IMR-90 (cell line): ENCODE data around the gene IFIT1B. TPM values are rescaled to one million over a fixed set of nuclear protein-coding genes. Genes with fewer than 3 reads are reported as not detected.

ENCODE experiments used
- ATAC-seq: fragments of 200-7000 bp; cut with Tn5 transposase; 2 replicates; pipeline ENCODE4 v1.9.1; 2020; ENCODE audit warnings: low read depth, mild to moderate bottlenecking, moderate library complexity
- BruUV-seq: library from RNA; stranded (reverse); fragments of 400-500 nt; replicated peaks from 2 replicates; lab custom pipeline; 2021; lab: Mats Ljungman, UMichigan
- CTCF ChIA-PET: fragments of 300-600 bp; formaldehyde crosslinking; extraction: SDS; loops from one replicate; lab custom pipeline; 2021; ENCODE audit warnings: antibody characterized with exemption; lab: Yijun Ruan, JAX
- POLR2A ChIA-PET: fragments of 300-600 bp; sonication (Branson Sonifier 250); formaldehyde crosslinking; loops from one replicate; lab custom pipeline; 2022; ENCODE audit warnings: antibody characterized with exemption; ENCODE audit not compliant: unreplicated experiment; lab: Charles Lee
- DNase-seq: peaks from one replicate; pipeline ENCODE4 v3.0.0; 2013
- H2AFZ ChIP-seq: replicated peaks from 2 replicates; pipeline ENCODE3; 2013; ENCODE audit warnings: low read length, mild to moderate bottlenecking; ENCODE audit not compliant: poor library complexity
- H2AK5ac ChIP-seq: 2 replicates; pipeline ENCODE4 v1.6.1; 2013; ENCODE audit warnings: low read depth, low read length, inconsistent platforms
- H2AK9ac ChIP-seq: replicated peaks from 2 replicates; pipeline ENCODE3; 2013; ENCODE audit warnings: mild to moderate bottlenecking, low read depth, low read length, moderate library complexity; ENCODE audit not compliant: poor library complexity
- H2BK120ac ChIP-seq: 2 replicates; pipeline ENCODE4 v1.6.1; 2013; ENCODE audit warnings: low read depth, low read length, inconsistent platforms
- H2BK15ac ChIP-seq: 3 replicates; pipeline ENCODE4 v1.6.1; 2013; ENCODE audit warnings: low read depth, low read length, inconsistent platforms
- H2BK20ac ChIP-seq: 2 replicates; pipeline ENCODE4 v1.6.1; 2013; ENCODE audit warnings: low read depth, mild to moderate bottlenecking, inconsistent platforms, low read length, moderate library complexity
- H2BK5ac ChIP-seq: 2 replicates; pipeline ENCODE4 v1.6.1; 2013; ENCODE audit warnings: mild to moderate bottlenecking, low read depth, low read length, inconsistent platforms; ENCODE audit not compliant: poor library complexity, severe bottlenecking
- H3K14ac ChIP-seq: replicated peaks from 2 replicates; pipeline ENCODE4 v1.6.1; 2013; ENCODE audit warnings: low read depth, low read length, inconsistent platforms
- H3K18ac ChIP-seq: 2 replicates; pipeline ENCODE4 v1.6.1; 2013; ENCODE audit warnings: low read depth, low read length, control low read depth
- H3K23ac ChIP-seq: 2 replicates; pipeline ENCODE4 v1.6.1; 2013; ENCODE audit warnings: low read depth, low read length, inconsistent platforms
- H3K27ac ChIP-seq: 2 replicates; pipeline ENCODE4 v1.5.1; 2013; ENCODE audit warnings: mild to moderate bottlenecking, control low read depth, low read length; ENCODE audit not compliant: insufficient read depth
- H3K27me3 ChIP-seq: 2 replicates; pipeline ENCODE4 v1.6.1; 2013; ENCODE audit warnings: low read length; ENCODE audit not compliant: control insufficient read depth, insufficient read depth
- H3K36me3 ChIP-seq: 2 replicates; pipeline ENCODE4 v1.6.1; 2013; ENCODE audit warnings: low read length, mixed read lengths; ENCODE audit not compliant: control insufficient read depth, insufficient read depth
- H3K4ac ChIP-seq: 2 replicates; pipeline ENCODE4 v1.6.1; 2013; ENCODE audit warnings: low read depth, low read length, inconsistent platforms
- H3K4me1 ChIP-seq: 2 replicates; pipeline ENCODE4 v1.6.1; 2013; ENCODE audit warnings: low read length, mixed read lengths; ENCODE audit not compliant: control insufficient read depth, insufficient read depth
- H3K4me2 ChIP-seq: 2 replicates; pipeline ENCODE4 v1.6.1; 2013; ENCODE audit warnings: low read depth, mild to moderate bottlenecking, control low read depth, low read length, moderate library complexity
- H3K4me3 ChIP-seq: 2 replicates; pipeline ENCODE4 v1.5.1; 2013; ENCODE audit warnings: low read depth, mild to moderate bottlenecking, control low read depth, low read length, moderate library complexity; ENCODE audit not compliant: insufficient read depth
- H3K56ac ChIP-seq: 2 replicates; pipeline ENCODE4 v1.6.1; 2013; ENCODE audit warnings: low read length, inconsistent platforms; ENCODE audit not compliant: insufficient read depth; ENCODE audit errors: extremely low read depth
- H3K79me1 ChIP-seq, 2 experiments: 2 replicates each; pipeline ENCODE4 v1.6.1; 2013; ENCODE audit warnings: low read length in 2 of 2, inconsistent platforms in 1 of 2, low read depth in 1 of 2
- H3K9ac ChIP-seq: 2 replicates; pipeline ENCODE4 v1.6.1; 2013; ENCODE audit warnings: low read depth, low read length, control low read depth
- H3K9me1 ChIP-seq: 2 replicates; pipeline ENCODE4 v1.6.1; 2013; ENCODE audit warnings: low read length, inconsistent platforms; ENCODE audit not compliant: insufficient read depth
- H3K9me3 ChIP-seq: 2 replicates; pipeline ENCODE4 v1.6.1; 2013; ENCODE audit warnings: low read length; ENCODE audit not compliant: control insufficient read depth, insufficient read depth
- H4K20me1 ChIP-seq: 2 replicates; pipeline ENCODE4 v1.6.1; 2013; ENCODE audit warnings: low read length, inconsistent platforms; ENCODE audit not compliant: insufficient read depth
- H4K5ac ChIP-seq: 2 replicates; pipeline ENCODE4 v1.6.1; 2013; ENCODE audit warnings: mild to moderate bottlenecking, low read depth, low read length, control low read depth
- H4K8ac ChIP-seq, 2 experiments: 2 replicates each; pipeline ENCODE4 v1.6.1; 2013; ENCODE audit warnings: low read depth in 2 of 2, low read length in 2 of 2, control low read depth in 1 of 2, inconsistent platforms in 1 of 2
- H4K91ac ChIP-seq: 2 replicates; pipeline ENCODE4 v1.6.1; 2013; ENCODE audit warnings: low read depth, low read length, inconsistent platforms; ENCODE audit not compliant: insufficient read depth
- BHLHE40 ChIP-seq: fragments of 150-350 bp; IDR thresholded peaks from 2 replicates; pipeline ENCODE4 v1.6.1; 2016; ENCODE audit warnings: mild to moderate bottlenecking, low read depth, low read length
- CEBPB ChIP-seq: IDR thresholded peaks from 2 replicates; pipeline ENCODE4 v1.6.1; 2012; ENCODE audit warnings: low read depth, low read length, improper control_type of control experiment
- CHD1 ChIP-seq: IDR thresholded peaks from 2 replicates; pipeline ENCODE4 v1.6.1; 2012; ENCODE audit warnings: low read depth, low read length, improper control_type of control experiment
- CTCF ChIP-seq: conservative IDR thresholded peaks from 2 replicates; pipeline ENCODE4 v1.5.1; 2012; ENCODE audit warnings: mild to moderate bottlenecking, low read depth, low read length, improper control_type of control experiment
- FOS ChIP-seq: fragments of 150-350 bp; IDR thresholded peaks from 2 replicates; pipeline ENCODE4 v1.6.1; 2016; ENCODE audit warnings: low read depth, low read length
- MAFK ChIP-seq: IDR thresholded peaks from 2 replicates; pipeline ENCODE4 v1.6.1; 2012; ENCODE audit warnings: low read depth, low read length, improper control_type of control experiment
- MAZ ChIP-seq: IDR thresholded peaks from 2 replicates; pipeline ENCODE4 v1.6.1; 2012; ENCODE audit warnings: low read depth, mild to moderate bottlenecking, low read length, improper control_type of control experiment, moderate library complexity, borderline replicate concordance
- MXI1 ChIP-seq: IDR thresholded peaks from 2 replicates; pipeline ENCODE4 v1.6.1; 2012; ENCODE audit warnings: low read depth, mild to moderate bottlenecking, low read length, moderate library complexity, borderline replicate concordance
- NFE2L2 ChIP-seq: fragments of 150-350 bp; IDR thresholded peaks from 2 replicates; pipeline ENCODE4 v1.6.1; 2016; ENCODE audit warnings: low read depth, mild to moderate bottlenecking, low read length
- POLR2A ChIP-seq: IDR thresholded peaks from 2 replicates; pipeline ENCODE4 v1.6.1; 2012; ENCODE audit warnings: mild to moderate bottlenecking, low read depth, low read length
- RAD21 ChIP-seq: IDR thresholded peaks from 2 replicates; pipeline ENCODE4 v1.6.1; 2012; ENCODE audit warnings: low read length, improper control_type of control experiment
- RCOR1 ChIP-seq: IDR thresholded peaks from 2 replicates; pipeline ENCODE4 v1.6.1; 2012; ENCODE audit warnings: mild to moderate bottlenecking, low read length, improper control_type of control experiment; ENCODE audit not compliant: insufficient replicate concordance
- RFX5 ChIP-seq: IDR thresholded peaks from 2 replicates; pipeline ENCODE4 v1.8.0; 2012; ENCODE audit warnings: low read depth, mild to moderate bottlenecking, low read length, moderate library complexity
- SMC3 ChIP-seq: fragments of 150-350 bp; IDR thresholded peaks from 2 replicates; pipeline ENCODE4 v1.6.1; 2016; ENCODE audit warnings: low read depth, mild to moderate bottlenecking, antibody characterized with exemption, low read length, moderate library complexity
- USF2 ChIP-seq: fragments of 150-350 bp; IDR thresholded peaks from 2 replicates; pipeline ENCODE4 v1.6.1; 2017; ENCODE audit warnings: mild to moderate bottlenecking, antibody characterized with exemption, low read length, low read depth
- WGBS, 2 experiments: methylation state at CpG; one replicate each; pipeline versions ENCODE4 v1.1.5 to v1.1.7; 2013; ENCODE audit warnings: missing lambda C conversion rate in 2 of 2; ENCODE audit not compliant: insufficient read length in 1 of 2; ENCODE audit errors: extremely low coverage in 2 of 2; 5-methylcytosine and 5-hydroxymethylcytosine counted together
- dilution Hi-C: fragments of 300-500 bp; cut with HindIII; formaldehyde crosslinking; loops from one replicate; pipeline ENCODE4 v1.14.3; 2018; ENCODE audit warnings: low sequenced_read_pairs; ENCODE audit not compliant: unreplicated experiment
- in situ Hi-C: fragments of 300-500 bp; cut with MboI; formaldehyde crosslinking; loops from 3 replicates; pipeline ENCODE4 v1.14.3; 2019; ENCODE audit warnings: low sequenced_read_pairs, inconsistent platforms, mixed read lengths
- intact Hi-C: fragments of 100-400 bp; cut with micrococcal nuclease; formaldehyde crosslinking; loops from 2 replicates; pipeline ENCODE4 v1.10.0; 2022
- polyA plus RNA-seq, 3 experiments: library from polyadenylated mRNA; depleted of rRNA; stranded (reverse); fragments of >200 nt; gene quantifications; 2 replicates each; pipeline ENCODE4 v1.2.3, GENCODE V29; 2012; ENCODE audit warnings: low replicate concordance in 1 of 3
- total RNA-seq: library from RNA; depleted of rRNA; stranded (reverse); fragments of >200 nt; gene quantifications from 2 replicates; pipeline ENCODE4 v1.2.3, GENCODE V29; 2012
- TF ChIP-seq, protein P1 (sequence below): fragments of 150-350 bp; IDR thresholded peaks from 2 replicates; pipeline ENCODE4 v1.6.1; 2016; ENCODE audit warnings: low read depth, mild to moderate bottlenecking, low read length, moderate library complexity, borderline replicate concordance

The IFIT1B gene
- total and polyA plus RNA-seq, 2 of the 4 experiments (the other 2 are of a cell fraction), result not detected

GRCh38 chr10:89395141-89395540 is 17.3 kb downstream of the IFIT1B start:
- H3K27me3 ChIP-seq, result no peaks in the 10 kb centered on the region
- H2BK15ac ChIP-seq, result no peak overlapping the region
- H3K27ac ChIP-seq, result no peak overlapping the region
- no peak overlapping the region for H2BK5ac ChIP-seq
- no peaks in the 10 kb centered on the region for H3K9me3 ChIP-seq
- CTCF ChIA-PET, result no interaction called here
- no peaks in the 10 kb centered on the region for H3K36me3 ChIP-seq
- dilution Hi-C loops (no loop called here), in situ Hi-C loops (no loop called here), intact Hi-C loops (no loop called here)
- no peaks in the 10 kb centered on the region for H3K9me1 ChIP-seq
- H4K20me1 ChIP-seq, result peaks cover 3% of the 10 kb centered on the region; the same call in 1 of the 2 replicates
- POLR2A ChIA-PET, result no interaction called here
- no peak overlapping the region; the same call in 1 of the 2 replicates for H4K5ac ChIP-seq
- DNase-seq (no peak), ATAC-seq (no peak)
- no peak overlapping the region for H4K91ac ChIP-seq
- no TSS peak for BruUV-seq
- no peak overlapping the region for H3K18ac ChIP-seq
- H3K23ac ChIP-seq, result no peak overlapping the region
- no peak overlapping the region for H2AK9ac ChIP-seq
- H3K79me1 ChIP-seq, result peaks cover 0 to 3% of the 10 kb centered on the region in 2 experiments; a peak in 1 of 4 replicates
- H3K4me1 ChIP-seq, result peaks cover 1% of the 10 kb centered on the region
- H2BK120ac ChIP-seq, result no peak overlapping the region
- no peak overlapping the region for H3K4me2 ChIP-seq
- H2BK20ac ChIP-seq, result no peak overlapping the region
- H4K8ac ChIP-seq, result no peak overlapping the region
- no peak overlapping the region for H3K4ac ChIP-seq
- WGBS, 2 experiments, result no CpG with 5 or more reads among the region's 2 CpGs
- H3K4me3 ChIP-seq, result no peak overlapping the region
- H3K9ac ChIP-seq, result no peak overlapping the region
- peak overlapping the region; percentile 38; the same call in 1 of the 2 replicates for H2AK5ac ChIP-seq
- H3K56ac ChIP-seq, result no peak overlapping the region
- no peak for TF ChIP-seq CHD1
- TF ChIP-seq USF2, result no peak
- TF ChIP-seq RAD21, result no peak
- no peak for TF ChIP-seq MAFK
- TF ChIP-seq POLR2A, result no peak
- TF ChIP-seq NFE2L2, result no peak
- TF ChIP-seq RCOR1, result no peak
- no peak for TF ChIP-seq FOS
- TF ChIP-seq MXI1, result no peak
- TF ChIP-seq, protein P1, sequence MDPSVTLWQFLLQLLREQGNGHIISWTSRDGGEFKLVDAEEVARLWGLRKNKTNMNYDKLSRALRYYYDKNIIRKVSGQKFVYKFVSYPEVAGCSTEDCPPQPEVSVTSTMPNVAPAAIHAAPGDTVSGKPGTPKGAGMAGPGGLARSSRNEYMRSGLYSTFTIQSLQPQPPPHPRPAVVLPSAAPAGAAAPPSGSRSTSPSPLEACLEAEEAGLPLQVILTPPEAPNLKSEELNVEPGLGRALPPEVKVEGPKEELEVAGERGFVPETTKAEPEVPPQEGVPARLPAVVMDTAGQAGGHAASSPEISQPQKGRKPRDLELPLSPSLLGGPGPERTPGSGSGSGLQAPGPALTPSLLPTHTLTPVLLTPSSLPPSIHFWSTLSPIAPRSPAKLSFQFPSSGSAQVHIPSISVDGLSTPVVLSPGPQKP, result no peak
- no peak for TF ChIP-seq CTCF
- no peak for TF ChIP-seq CEBPB
- TF ChIP-seq RFX5, result no peak
- TF ChIP-seq BHLHE40, result no peak
- no peak for TF ChIP-seq MAZ
- no peak for TF ChIP-seq SMC3
- H2AFZ ChIP-seq, result no peak overlapping the region
- no peak overlapping the region for H3K14ac ChIP-seq
